ENCODE measurements around the gene TANC1. TPM values are rescaled to one million over a fixed set of nuclear protein-coding genes. Genes with fewer than 3 reads are reported as not detected.

The TANC1 gene
- polyA plus RNA-seq, 1 donor (not counting 4 experiments of a cell fraction or from before 2014, with no cell fraction given) = 33.5 TPM

DNA sequence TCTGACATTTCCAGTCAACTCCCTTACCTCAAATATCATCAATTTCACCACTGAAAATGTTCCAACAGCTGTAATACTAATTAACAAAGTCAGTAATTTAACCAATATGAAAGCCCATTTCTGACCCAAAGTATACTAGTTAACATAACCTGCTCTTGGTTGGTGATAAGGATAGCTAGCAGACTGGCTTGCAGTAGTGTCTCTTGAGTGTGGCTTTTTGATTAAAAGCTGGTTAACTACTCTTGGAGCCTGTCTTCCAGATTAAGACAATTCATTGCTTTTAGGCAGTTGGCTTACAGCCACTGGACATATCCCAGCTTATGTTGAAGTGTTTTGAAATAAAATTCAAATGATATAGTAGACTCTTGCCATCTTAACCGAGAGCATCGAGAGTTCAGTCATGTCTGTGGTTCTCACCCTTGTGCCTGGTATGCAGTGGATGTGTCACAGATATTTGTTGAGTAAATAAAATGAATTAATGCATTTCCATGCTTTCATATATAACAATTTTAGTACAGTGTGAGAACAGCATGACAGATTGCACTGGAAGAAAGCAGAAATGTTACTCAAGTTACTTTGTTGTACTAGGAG is 158.1 kb downstream of the TANC1 start:
- DNase-seq (ENCODE audit: low read depth, low spot score) (no peak), FAIRE-seq (no peak)
- Histone ChIP-seq H3K9me1 (ENCODE audit: control insufficient read depth, extremely low read depth, insufficient read depth, low read length) (no peaks in the 10 kb centered on the region), H3K27ac (ENCODE audit: control insufficient read depth, insufficient read depth, low read length) (no peak overlapping the region), H3K4me2 (ENCODE audit: control insufficient read depth, extremely low read depth, insufficient read depth, low read depth, low read length) (no peak overlapping the region), H3K4me1 (ENCODE audit: control insufficient read depth, extremely low read depth, insufficient read depth, low read length) (peaks cover 36% of the 10 kb centered on the region), H3K9me3 (ENCODE audit: control insufficient read depth, low read depth, low read length) (no peaks in the 10 kb centered on the region), H4K20me1 (ENCODE audit: control insufficient read depth, extremely low read depth, insufficient read depth, low read length) (no peaks in the 10 kb centered on the region), H3K36me3 (ENCODE audit: control insufficient read depth in 2 of 2, extremely low read depth in 1 of 2, insufficient read depth in 2 of 2, low read length in 2 of 2) (peaks cover 0 to 2% of the 10 kb centered on the region in 2 experiments), H3K79me2 (ENCODE audit: control insufficient read depth, insufficient read depth, low read length) (peaks cover 39% of the 10 kb centered on the region), H3K9ac (ENCODE audit: control insufficient read depth, extremely low read depth, insufficient read depth, low read length) (no peak overlapping the region), H3K27me3 (ENCODE audit: control insufficient read depth, extremely low read depth, insufficient read depth, low read length) (no peaks in the 10 kb centered on the region), H3K4me3 (ENCODE audit: control insufficient read depth in 2 of 3, extremely low read depth in 1 of 3, insufficient read depth in 2 of 3, low read depth in 1 of 3, low read length in 3 of 3) (no peak overlapping the region), H2AFZ (ENCODE audit: control insufficient read depth, low read length) (no peak overlapping the region)
- dilution Hi-C loops (cut with MboI; ENCODE audit: extremely low pct_ligation_motif_present, low sequenced_read_pairs) = no loop called here
- no peak for TF ChIP-seq EZH2 (IDR thresholded peaks at IDR 0.05; ENCODE audit: low read length)
- TF ChIP-seq, protein P1, sequence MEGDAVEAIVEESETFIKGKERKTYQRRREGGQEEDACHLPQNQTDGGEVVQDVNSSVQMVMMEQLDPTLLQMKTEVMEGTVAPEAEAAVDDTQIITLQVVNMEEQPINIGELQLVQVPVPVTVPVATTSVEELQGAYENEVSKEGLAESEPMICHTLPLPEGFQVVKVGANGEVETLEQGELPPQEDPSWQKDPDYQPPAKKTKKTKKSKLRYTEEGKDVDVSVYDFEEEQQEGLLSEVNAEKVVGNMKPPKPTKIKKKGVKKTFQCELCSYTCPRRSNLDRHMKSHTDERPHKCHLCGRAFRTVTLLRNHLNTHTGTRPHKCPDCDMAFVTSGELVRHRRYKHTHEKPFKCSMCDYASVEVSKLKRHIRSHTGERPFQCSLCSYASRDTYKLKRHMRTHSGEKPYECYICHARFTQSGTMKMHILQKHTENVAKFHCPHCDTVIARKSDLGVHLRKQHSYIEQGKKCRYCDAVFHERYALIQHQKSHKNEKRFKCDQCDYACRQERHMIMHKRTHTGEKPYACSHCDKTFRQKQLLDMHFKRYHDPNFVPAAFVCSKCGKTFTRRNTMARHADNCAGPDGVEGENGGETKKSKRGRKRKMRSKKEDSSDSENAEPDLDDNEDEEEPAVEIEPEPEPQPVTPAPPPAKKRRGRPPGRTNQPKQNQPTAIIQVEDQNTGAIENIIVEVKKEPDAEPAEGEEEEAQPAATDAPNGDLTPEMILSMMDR (optimal IDR thresholded peaks at IDR 0.05 in 1 of 3, IDR thresholded peaks at IDR 0.05 in 1 of 3, conservative IDR thresholded peaks at IDR 0.05 in 1 of 3; ENCODE audit: extremely low read depth in 1 of 3, insufficient read depth in 2 of 3, low read length in 3 of 3) = no peak

DNA sequence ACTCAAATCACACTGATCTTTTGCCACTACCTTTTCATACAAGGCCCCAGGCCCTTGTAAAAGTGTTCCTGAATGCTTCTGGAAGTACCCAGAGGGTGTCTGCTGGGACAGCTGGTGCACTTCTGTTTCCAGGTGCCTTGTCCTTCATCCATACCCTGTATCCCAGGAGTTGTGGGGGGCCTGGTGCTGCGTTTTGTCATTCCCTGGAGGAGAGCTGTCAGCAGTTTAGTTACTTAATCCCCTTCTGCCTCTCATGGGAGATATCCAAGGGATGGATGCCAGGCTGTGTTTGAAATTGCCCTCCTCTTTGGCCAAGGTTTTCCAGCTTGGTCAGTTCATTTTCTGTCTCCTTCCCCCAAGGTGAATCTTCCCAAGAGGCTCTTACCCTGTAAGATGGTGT is 159.8 kb downstream of the TANC1 start:
- Histone ChIP-seq H3K4me2 (ENCODE audit: control insufficient read depth, extremely low read depth, insufficient read depth, low read depth, low read length) (no peak overlapping the region), H3K9me3 (ENCODE audit: control insufficient read depth, low read depth, low read length) (no peaks in the 10 kb centered on the region), H3K79me2 (ENCODE audit: control insufficient read depth, insufficient read depth, low read length) (peaks cover 38% of the 10 kb centered on the region), H3K4me1 (ENCODE audit: control insufficient read depth, extremely low read depth, insufficient read depth, low read length) (peaks cover 42% of the 10 kb centered on the region), H4K20me1 (ENCODE audit: control insufficient read depth, extremely low read depth, insufficient read depth, low read length) (no peaks in the 10 kb centered on the region), H3K27ac (ENCODE audit: control insufficient read depth, insufficient read depth, low read length) (no peak overlapping the region), H3K36me3 (ENCODE audit: control insufficient read depth in 2 of 2, extremely low read depth in 1 of 2, insufficient read depth in 2 of 2, low read length in 2 of 2) (peaks cover 0 to 2% of the 10 kb centered on the region in 2 experiments), H3K9me1 (ENCODE audit: control insufficient read depth, extremely low read depth, insufficient read depth, low read length) (no peaks in the 10 kb centered on the region), H2AFZ (ENCODE audit: control insufficient read depth, low read length) (no peak overlapping the region), H3K9ac (ENCODE audit: control insufficient read depth, extremely low read depth, insufficient read depth, low read length) (no peak overlapping the region), H3K27me3 (ENCODE audit: control insufficient read depth, extremely low read depth, insufficient read depth, low read length) (no peaks in the 10 kb centered on the region), H3K4me3 (ENCODE audit: control insufficient read depth in 2 of 3, extremely low read depth in 1 of 3, insufficient read depth in 2 of 3, low read depth in 1 of 3, low read length in 3 of 3) (no peak overlapping the region)
- DNase-seq (ENCODE audit: low read depth, low spot score) = no peak
- FAIRE-seq = no peak
- TF ChIP-seq EZH2 (IDR thresholded peaks at IDR 0.05; ENCODE audit: low read length) = no peak
- dilution Hi-C loops (cut with MboI; ENCODE audit: extremely low pct_ligation_motif_present, low sequenced_read_pairs) = no loop called here

DNA sequence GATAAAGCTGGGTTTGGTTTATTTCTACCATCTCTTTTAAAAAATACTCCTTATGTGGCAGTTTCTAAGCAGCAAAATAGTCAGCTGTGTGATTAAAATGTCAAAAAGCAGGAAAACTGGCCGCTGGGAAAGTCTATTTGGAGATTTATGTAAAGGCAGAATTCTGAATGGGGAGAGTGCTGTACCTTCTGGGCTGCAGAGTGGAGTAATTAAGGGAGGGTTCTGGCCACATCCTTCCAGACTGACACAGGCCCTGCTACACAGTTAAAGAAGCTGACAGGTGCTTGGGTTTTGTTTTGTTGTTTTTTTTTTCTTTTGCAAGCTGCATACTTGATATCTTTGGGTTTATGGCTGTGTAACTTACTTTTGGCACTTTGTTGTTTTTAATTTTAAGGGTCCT is 160.8 kb downstream of the TANC1 start:
- H3K9ac ChIP-seq (ENCODE audit: control insufficient read depth, extremely low read depth, insufficient read depth, low read length) = no peak overlapping the region
- peaks cover 33% of the 10 kb centered on the region for H3K4me1 ChIP-seq (ENCODE audit: control insufficient read depth, extremely low read depth, insufficient read depth, low read length)
- no peak overlapping the region for H2AFZ ChIP-seq (ENCODE audit: control insufficient read depth, low read length)
- dilution Hi-C loops (cut with MboI; ENCODE audit: extremely low pct_ligation_motif_present, low sequenced_read_pairs) = no loop called here
- no peak overlapping the region for H3K4me3 ChIP-seq (ENCODE audit: control insufficient read depth in 2 of 3, extremely low read depth in 1 of 3, insufficient read depth in 2 of 3, low read depth in 1 of 3, low read length in 3 of 3)
- H3K4me2 ChIP-seq (ENCODE audit: control insufficient read depth, extremely low read depth, insufficient read depth, low read depth, low read length) = no peak overlapping the region
- DNase-seq (ENCODE audit: low read depth, low spot score) (no peak), FAIRE-seq (no peak)
- H3K9me3 ChIP-seq (ENCODE audit: control insufficient read depth, low read depth, low read length) = no peaks in the 10 kb centered on the region
- no peak overlapping the region for H3K27ac ChIP-seq (ENCODE audit: control insufficient read depth, insufficient read depth, low read length)
- no peaks in the 10 kb centered on the region for H4K20me1 ChIP-seq (ENCODE audit: control insufficient read depth, extremely low read depth, insufficient read depth, low read length)
- H3K36me3 ChIP-seq (ENCODE audit: control insufficient read depth in 2 of 2, extremely low read depth in 1 of 2, insufficient read depth in 2 of 2, low read length in 2 of 2) = peaks cover 0 to 2% of the 10 kb centered on the region in 2 experiments
- no peak for TF ChIP-seq EZH2 (IDR thresholded peaks at IDR 0.05; ENCODE audit: low read length)
- TF ChIP-seq, protein P1 (optimal IDR thresholded peaks at IDR 0.05 in 1 of 3, IDR thresholded peaks at IDR 0.05 in 1 of 3, conservative IDR thresholded peaks at IDR 0.05 in 1 of 3; ENCODE audit: extremely low read depth in 1 of 3, insufficient read depth in 2 of 3, low read length in 3 of 3) = no peak
- no peaks in the 10 kb centered on the region for H3K27me3 ChIP-seq (ENCODE audit: control insufficient read depth, extremely low read depth, insufficient read depth, low read length)
- H3K9me1 ChIP-seq (ENCODE audit: control insufficient read depth, extremely low read depth, insufficient read depth, low read length) = no peaks in the 10 kb centered on the region
- peaks cover 44% of the 10 kb centered on the region for H3K79me2 ChIP-seq (ENCODE audit: control insufficient read depth, insufficient read depth, low read length)
